PC-9 (cell line): Measurements from ENCODE around the gene PIEZO2. TPM values are rescaled to one million over a fixed set of nuclear protein-coding genes. Genes with fewer than 3 reads are reported as not detected.
"Not testable (repeated sequence)": the region's sequence is repeated elsewhere in the genome, so short reads cannot be mapped to it uniquely, and the experiment has no call there.

Experiments
- BruUV-seq: library from RNA; stranded (reverse); fragments of 400-500 nt; replicated peaks from 2 replicates; lab custom pipeline; 2021; lab: Mats Ljungman, UMichigan
- CTCF ChIA-PET: fragments of 300-600 bp; sonication (Branson Sonifier 250); formaldehyde crosslinking; loops from one replicate; lab custom pipeline; 2022; ENCODE audit warnings: antibody characterized with exemption; lab: Charles Lee
- POLR2A ChIA-PET: fragments of 300-600 bp; sonication (Branson Sonifier 250); formaldehyde crosslinking; loops from one replicate; lab custom pipeline; 2022; ENCODE audit warnings: antibody characterized with exemption; ENCODE audit not compliant: unreplicated experiment; lab: Charles Lee
- DNase-seq, 2 experiments: peaks; one replicate each; pipeline versions ENCODE4 v3.0.0 to v3.0.0-alpha.2; 2015 to 2022; ENCODE audit warnings: mixed read lengths in 1 of 2
- H2AFZ ChIP-seq: fragments of 200-600 bp; sonication (generic); 2 replicates; pipeline ENCODE4 v1.8.1; 2017; ENCODE audit warnings: antibody characterized with exemption
- H3F3A ChIP-seq: fragments of 200-600 bp; sonication (generic); 2 replicates; pipeline ENCODE4 v1.8.1; 2017; ENCODE audit warnings: antibody characterized with exemption, mild to moderate bottlenecking, low read depth; ENCODE audit not compliant: insufficient read depth
- H3K27ac ChIP-seq: fragments of 200-600 bp; sonication (generic); 2 replicates; pipeline ENCODE4 v1.6.1; 2016; ENCODE audit warnings: mixed run types
- H3K27me3 ChIP-seq: fragments of 200-600 bp; sonication (generic); 2 replicates; pipeline ENCODE4 v1.6.1; 2016; ENCODE audit warnings: low read depth, mixed run types; ENCODE audit not compliant: insufficient read depth
- H3K36me3 ChIP-seq: fragments of 200-600 bp; sonication (generic); 2 replicates; pipeline ENCODE4 v1.6.1; 2016; ENCODE audit warnings: low read depth, mixed run types
- H3K4me1 ChIP-seq: fragments of 200-600 bp; sonication (generic); replicated peaks from 2 replicates; pipeline ENCODE4 v1.6.1; 2016; ENCODE audit warnings: mixed run types; ENCODE audit not compliant: insufficient read depth
- H3K4me2 ChIP-seq: fragments of 200-600 bp; sonication (generic); 2 replicates; pipeline ENCODE4 v1.6.1; 2017; ENCODE audit warnings: mixed run types
- H3K4me3 ChIP-seq: fragments of 200-600 bp; sonication (generic); 2 replicates; pipeline ENCODE4 v1.6.1; 2016; ENCODE audit warnings: mixed run types
- H3K79me2 ChIP-seq: fragments of 200-600 bp; sonication (generic); 2 replicates; pipeline ENCODE4 v1.6.1; 2017; ENCODE audit warnings: low read depth, mixed run types
- H3K9me2 ChIP-seq: fragments of 200-600 bp; sonication (generic); 2 replicates; pipeline ENCODE4 v1.8.1; 2017; ENCODE audit warnings: mild to moderate bottlenecking; ENCODE audit not compliant: insufficient read depth
- H3K9me3 ChIP-seq: fragments of 200-600 bp; sonication (generic); 2 replicates; pipeline ENCODE4 v1.8.1; 2016; ENCODE audit warnings: low read depth; ENCODE audit not compliant: insufficient read depth
- H4K20me1 ChIP-seq: fragments of 200-600 bp; sonication (generic); 2 replicates; pipeline ENCODE4 v1.8.1; 2017; ENCODE audit not compliant: insufficient read depth
- EZH2 ChIP-seq: fragments of 200-600 bp; sonication (generic); IDR thresholded peaks from 2 replicates; pipeline ENCODE4 v1.8.0; 2017; ENCODE audit warnings: antibody characterized with exemption, low read depth
- intact Hi-C: fragments of 100-400 bp; cut with micrococcal nuclease; formaldehyde crosslinking; loops from one replicate; pipeline ENCODE4 v1.10.0; 2022; ENCODE audit not compliant: unreplicated experiment
- total RNA-seq: library from RNA; stranded (reverse); gene quantifications from 2 replicates; pipeline ENCODE4 v1.2.3, GENCODE V29; 2021
- TF ChIP-seq, protein P1 (sequence below): fragments of 200-600 bp; sonication (generic); conservative IDR thresholded peaks from 2 replicates; pipeline ENCODE4 v1.6.1; 2017; ENCODE audit warnings: mixed run types, antibody characterized with exemption, mild to moderate bottlenecking, moderate library complexity

The PIEZO2 gene
- total RNA-seq, 1 experiment from 2014 or later: not detected

DNA sequence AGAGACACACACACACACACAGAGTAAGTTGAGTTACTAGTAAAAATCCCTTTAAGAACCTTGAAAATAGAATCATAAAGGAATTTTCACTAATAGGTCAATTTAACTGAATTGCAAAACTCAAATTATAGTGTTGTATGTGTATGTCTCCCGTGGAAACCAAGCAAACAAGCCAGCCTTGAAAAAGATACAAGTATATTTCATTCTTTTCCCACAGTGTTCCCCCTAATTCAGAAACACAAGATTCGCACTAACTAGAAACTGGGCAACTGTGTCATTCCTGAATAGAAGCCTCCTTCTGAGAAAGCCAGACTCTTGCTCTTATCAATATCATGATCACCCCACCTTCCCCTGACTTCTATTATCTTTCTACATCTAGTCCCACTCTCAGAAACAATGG is 229.5 kb downstream of the PIEZO2 start:
- H3K4me3 ChIP-seq: no peak overlapping the region
- POLR2A ChIA-PET: no interaction called here
- H3K4me1 ChIP-seq: no peaks in the 10 kb centered on the region
- intact Hi-C loops: no loop called here
- H4K20me1 ChIP-seq: no peaks in the 10 kb centered on the region
- H3K4me2 ChIP-seq: no peak overlapping the region
- no TSS peak for BruUV-seq
- no peaks in the 10 kb centered on the region for H3K9me2 ChIP-seq
- H3K27me3 ChIP-seq: peaks cover 31% of the 10 kb centered on the region
- CTCF ChIA-PET: no interaction called here
- TF ChIP-seq EZH2: no peak
- TF ChIP-seq, protein P1, sequence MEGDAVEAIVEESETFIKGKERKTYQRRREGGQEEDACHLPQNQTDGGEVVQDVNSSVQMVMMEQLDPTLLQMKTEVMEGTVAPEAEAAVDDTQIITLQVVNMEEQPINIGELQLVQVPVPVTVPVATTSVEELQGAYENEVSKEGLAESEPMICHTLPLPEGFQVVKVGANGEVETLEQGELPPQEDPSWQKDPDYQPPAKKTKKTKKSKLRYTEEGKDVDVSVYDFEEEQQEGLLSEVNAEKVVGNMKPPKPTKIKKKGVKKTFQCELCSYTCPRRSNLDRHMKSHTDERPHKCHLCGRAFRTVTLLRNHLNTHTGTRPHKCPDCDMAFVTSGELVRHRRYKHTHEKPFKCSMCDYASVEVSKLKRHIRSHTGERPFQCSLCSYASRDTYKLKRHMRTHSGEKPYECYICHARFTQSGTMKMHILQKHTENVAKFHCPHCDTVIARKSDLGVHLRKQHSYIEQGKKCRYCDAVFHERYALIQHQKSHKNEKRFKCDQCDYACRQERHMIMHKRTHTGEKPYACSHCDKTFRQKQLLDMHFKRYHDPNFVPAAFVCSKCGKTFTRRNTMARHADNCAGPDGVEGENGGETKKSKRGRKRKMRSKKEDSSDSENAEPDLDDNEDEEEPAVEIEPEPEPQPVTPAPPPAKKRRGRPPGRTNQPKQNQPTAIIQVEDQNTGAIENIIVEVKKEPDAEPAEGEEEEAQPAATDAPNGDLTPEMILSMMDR: no peak
- no peak overlapping the region for H3K27ac ChIP-seq
- DNase-seq: no peak
- H2AFZ ChIP-seq: no peak overlapping the region
- no peaks in the 10 kb centered on the region for H3K79me2 ChIP-seq
- H3F3A ChIP-seq: no peaks in the 10 kb centered on the region
- no peaks in the 10 kb centered on the region for H3K9me3 ChIP-seq
- H3K36me3 ChIP-seq: no peaks in the 10 kb centered on the region

DNA sequence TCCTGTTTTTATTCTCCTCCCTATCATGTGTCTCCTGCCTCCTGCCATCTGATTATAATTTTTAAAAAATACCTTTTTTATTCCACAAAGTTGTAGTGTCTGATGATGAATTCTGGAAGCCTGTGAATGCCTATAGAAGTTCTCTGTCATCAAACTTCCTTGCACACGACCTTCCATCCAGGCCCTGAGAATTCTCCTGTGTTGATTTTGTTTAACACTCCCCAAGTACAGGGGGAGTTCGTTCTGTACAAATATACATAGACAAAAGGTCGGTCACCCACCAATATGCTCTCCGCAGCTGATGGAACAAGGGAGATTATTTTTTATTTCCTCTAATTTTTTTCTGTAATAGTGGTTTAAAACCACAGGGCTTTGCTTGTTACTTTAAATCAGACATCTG is 232.5 kb downstream of the PIEZO2 start:
- H3K27ac ChIP-seq: no peak overlapping the region
- H3K9me2 ChIP-seq: no peaks in the 10 kb centered on the region
- no peak overlapping the region for H3K4me2 ChIP-seq
- no peak overlapping the region for H3K4me3 ChIP-seq
- no peaks in the 10 kb centered on the region for H3F3A ChIP-seq
- no peak for DNase-seq
- BruUV-seq: no TSS peak
- TF ChIP-seq EZH2: no peak
- TF ChIP-seq, protein P1: no peak
- CTCF ChIA-PET: no interaction called here
- H3K79me2 ChIP-seq: no peaks in the 10 kb centered on the region
- no peaks in the 10 kb centered on the region for H3K4me1 ChIP-seq
- no peak overlapping the region for H2AFZ ChIP-seq
- no peaks in the 10 kb centered on the region for H3K36me3 ChIP-seq
- POLR2A ChIA-PET: no interaction called here
- intact Hi-C loops: no loop called here
- H3K27me3 ChIP-seq: peaks cover 7% of the 10 kb centered on the region; the same call in 1 of the 2 replicates
- no peaks in the 10 kb centered on the region for H4K20me1 ChIP-seq
- no peaks in the 10 kb centered on the region for H3K9me3 ChIP-seq

DNA sequence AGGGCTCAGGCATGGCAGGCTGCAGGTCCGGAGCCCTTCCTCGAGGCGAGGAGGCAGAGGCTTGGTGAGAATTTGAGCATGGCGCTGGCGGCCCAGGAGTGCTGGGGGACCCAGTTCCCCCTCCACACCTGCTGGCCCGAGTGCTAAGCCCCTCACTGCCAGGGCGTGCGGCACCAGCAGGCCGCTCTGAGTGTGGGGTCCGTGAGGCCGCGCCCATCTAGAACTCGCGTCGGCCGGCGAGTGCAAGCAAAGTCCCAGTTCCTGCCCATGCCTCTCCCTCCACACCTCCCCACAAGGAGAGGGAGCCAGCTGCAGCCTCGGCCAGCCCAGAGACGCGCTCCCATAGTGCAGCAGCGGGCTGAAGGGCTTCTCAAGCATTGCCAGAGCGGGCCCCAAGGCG is 233.0 kb downstream of the PIEZO2 start:
- intact Hi-C loops: no loop called here
- no peaks in the 10 kb centered on the region for H3K36me3 ChIP-seq
- no peak for DNase-seq
- no peak overlapping the region for H3K4me3 ChIP-seq
- no peaks in the 10 kb centered on the region for H4K20me1 ChIP-seq
- no peaks in the 10 kb centered on the region for H3K79me2 ChIP-seq
- H2AFZ ChIP-seq: no peak overlapping the region
- POLR2A ChIA-PET: no interaction called here
- no peaks in the 10 kb centered on the region for H3K9me3 ChIP-seq
- H3K4me2 ChIP-seq: no peak overlapping the region
- TF ChIP-seq EZH2: no peak
- BruUV-seq: no TSS peak
- H3K4me1 ChIP-seq: no peaks in the 10 kb centered on the region
- H3K27ac ChIP-seq: no peak overlapping the region
- H3K9me2 ChIP-seq: no peaks in the 10 kb centered on the region
- CTCF ChIA-PET: no interaction called here
- H3K27me3 ChIP-seq: peaks cover 7% of the 10 kb centered on the region; the same call in 1 of the 2 replicates
- no peaks in the 10 kb centered on the region for H3F3A ChIP-seq

DNA sequence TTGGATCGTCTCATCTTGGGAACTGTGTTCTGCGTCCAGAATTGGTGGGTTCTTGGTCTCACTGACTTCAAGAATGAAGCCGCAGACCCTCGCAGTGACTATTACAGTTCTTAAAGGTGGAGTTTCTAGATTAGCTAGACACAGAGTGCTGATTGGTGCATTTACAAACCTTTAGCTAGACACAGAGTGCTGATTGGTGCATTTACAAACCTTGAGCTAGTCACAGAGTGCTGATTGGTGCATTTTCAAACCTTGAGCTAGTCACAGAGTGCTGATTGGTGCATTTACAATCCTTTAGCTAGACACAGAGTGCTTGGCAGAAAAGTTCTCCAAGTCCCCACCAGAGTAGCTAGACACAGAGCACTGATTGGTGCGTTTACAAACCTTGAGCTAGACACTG is 233.6 kb downstream of the PIEZO2 start:
- H3K4me1 ChIP-seq, H3K9me2 ChIP-seq, H3K27me3 ChIP-seq, H3K27ac ChIP-seq, H3K36me3 ChIP-seq, H2AFZ ChIP-seq, POLR2A ChIA-PET, DNase-seq, H3K4me3 ChIP-seq, H3K79me2 ChIP-seq, H3F3A ChIP-seq, H3K4me2 ChIP-seq, H4K20me1 ChIP-seq, BruUV-seq, CTCF ChIA-PET, intact Hi-C loops, H3K9me3 ChIP-seq: not testable (repeated sequence)

DNA sequence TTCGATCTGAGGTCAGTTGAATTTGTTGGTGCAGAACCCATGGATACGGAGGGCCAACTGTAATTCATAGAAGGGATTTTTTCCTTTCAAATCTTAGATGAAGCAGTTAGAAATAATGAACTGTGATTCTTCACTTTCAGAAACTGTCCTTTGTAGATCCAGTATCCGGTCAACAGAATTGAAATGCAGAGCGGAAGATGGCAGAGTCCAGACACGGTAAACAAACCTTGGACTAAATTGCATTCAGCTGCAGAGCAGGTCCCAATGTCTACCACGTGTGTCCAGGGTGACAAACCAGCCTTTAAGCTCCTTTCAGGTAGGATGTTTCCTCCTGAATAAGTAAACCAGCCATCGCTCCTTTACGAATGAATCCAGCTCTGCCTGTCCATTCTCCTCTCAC is 234.8 kb downstream of the PIEZO2 start:
- BruUV-seq, H3K9me2 ChIP-seq, CTCF ChIA-PET, H3K4me1 ChIP-seq, POLR2A ChIA-PET, H3F3A ChIP-seq, H3K9me3 ChIP-seq, intact Hi-C loops, H2AFZ ChIP-seq, H3K27ac ChIP-seq, DNase-seq, H3K4me3 ChIP-seq, H3K4me2 ChIP-seq, H3K79me2 ChIP-seq, H4K20me1 ChIP-seq, H3K36me3 ChIP-seq: not testable (repeated sequence)
- H3K27me3 ChIP-seq: peaks cover 11% of the 10 kb centered on the region
